Smooth muscle cell (in vitro differentiated cells): Measurements from ENCODE around the gene TMEM184A. TPM values are rescaled to one million over a fixed set of nuclear protein-coding genes. Genes with fewer than 3 reads are reported as not detected.

ENCODE experiments used
- DNase-seq: peaks from one replicate; lab custom pipeline; 2025; ENCODE audit not compliant: unreplicated experiment; lab: John Stamatoyannopoulos, UW
- H2AFZ ChIP-seq: fragments of 200-600 bp; sonication (generic); 2 replicates; pipeline ENCODE4 v1.6.0; 2016; ENCODE audit warnings: antibody characterized with exemption, low read depth, mild to moderate bottlenecking
- H3F3A ChIP-seq: fragments of 200-600 bp; sonication (generic); 2 replicates; pipeline ENCODE4 v1.6.0; 2017; ENCODE audit warnings: antibody characterized with exemption, low read depth
- H3K27ac ChIP-seq: fragments of 200-600 bp; sonication (generic); 2 replicates; pipeline ENCODE4 v1.5.1; 2016; ENCODE audit warnings: low read depth, mild to moderate bottlenecking
- H3K27me3 ChIP-seq: fragments of 200-600 bp; sonication (generic); 2 replicates; pipeline ENCODE4 v1.6.1; 2016; ENCODE audit warnings: low read depth, mild to moderate bottlenecking
- H3K36me3 ChIP-seq: fragments of 200-600 bp; sonication (generic); 2 replicates; pipeline ENCODE4 v1.5.1; 2016; ENCODE audit warnings: low read depth
- H3K4me1 ChIP-seq: fragments of 200-600 bp; sonication (generic); 2 replicates; pipeline ENCODE4 v1.5.1; 2016; ENCODE audit warnings: low read depth
- H3K4me2 ChIP-seq: fragments of 200-600 bp; sonication (generic); 2 replicates; pipeline ENCODE4 v1.6.0; 2016; ENCODE audit warnings: mild to moderate bottlenecking
- H3K4me3 ChIP-seq: fragments of 200-600 bp; sonication (generic); 2 replicates; pipeline ENCODE4 v1.5.1; 2016; ENCODE audit warnings: mild to moderate bottlenecking
- H3K79me2 ChIP-seq: fragments of 200-600 bp; sonication (generic); 2 replicates; pipeline ENCODE4 v1.6.0; 2016; ENCODE audit warnings: low read depth, mild to moderate bottlenecking
- H3K9ac ChIP-seq: fragments of 200-600 bp; sonication (generic); 2 replicates; pipeline ENCODE4 v1.6.0; 2016; ENCODE audit warnings: low read depth
- H3K9me3 ChIP-seq: fragments of 200-600 bp; sonication (generic); replicated peaks from 2 replicates; pipeline ENCODE4 v1.5.1; 2016; ENCODE audit warnings: low read depth
- H4K20me1 ChIP-seq: fragments of 200-600 bp; sonication (generic); 2 replicates; pipeline ENCODE4 v1.6.0; 2016; ENCODE audit warnings: low read depth
- WGBS: methylation state at CpG from one replicate; pipeline ENCODE4 v1.1.7; 2016; ENCODE audit warnings: low lambda C conversion rate; 5-methylcytosine and 5-hydroxymethylcytosine counted together
- polyA plus RNA-seq: library from polyadenylated mRNA; unstranded; fragments of >200 nt; fragmentation: Nextera tagmentation; extraction: Ambion mirVana; gene quantifications from 2 replicates; pipeline ENCODE4 v1.2.1, GENCODE V29; 2016
- total RNA-seq: library from RNA; depleted of rRNA; stranded (reverse); fragments of >200 nt; gene quantifications from 2 replicates; pipeline ENCODE4 v1.2.3, GENCODE V29; 2014
- TF ChIP-seq, protein P1 (sequence below): fragments of 200-600 bp; sonication (generic); IDR thresholded peaks from 2 replicates; pipeline ENCODE4 v1.5.1; 2017; ENCODE audit warnings: borderline replicate concordance, mild to moderate bottlenecking, antibody characterized with exemption; ENCODE audit not compliant: insufficient read depth, poor library complexity, severe bottlenecking

The TMEM184A gene
- total and polyA plus RNA-seq, 2 experiments from 2014 or later: 1.6 to 4.8 TPM

DNA sequence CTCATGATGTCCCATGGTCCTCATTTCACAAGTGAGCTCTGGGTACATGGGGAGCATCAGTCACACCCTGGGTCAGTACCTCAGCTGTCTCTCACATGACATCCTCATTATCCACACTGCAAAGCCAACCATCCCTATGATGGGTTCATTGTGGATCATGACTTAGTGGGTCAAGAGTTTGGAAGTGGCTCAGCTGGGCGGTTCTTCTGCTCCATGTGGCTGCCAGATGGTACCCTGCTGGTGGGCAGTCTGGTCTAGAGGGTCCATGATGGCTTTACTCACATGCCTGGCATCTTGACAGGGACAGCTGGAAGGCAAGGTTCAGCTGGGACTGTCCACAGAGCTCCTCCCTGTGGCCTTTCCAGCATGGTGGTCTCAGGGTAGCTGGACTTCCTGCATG lies 33.0 kb upstream of the TMEM184A start:
- H3K4me1 ChIP-seq: no peaks in the 10 kb centered on the region
- DNase-seq: no peak
- no peaks in the 10 kb centered on the region for H3K36me3 ChIP-seq
- no peak overlapping the region for H3K9ac ChIP-seq
- no peak overlapping the region for H3K27ac ChIP-seq
- H3K4me2 ChIP-seq: no peak overlapping the region
- no peaks in the 10 kb centered on the region for H4K20me1 ChIP-seq
- H3K9me3 ChIP-seq: no peaks in the 10 kb centered on the region
- TF ChIP-seq, protein P1, sequence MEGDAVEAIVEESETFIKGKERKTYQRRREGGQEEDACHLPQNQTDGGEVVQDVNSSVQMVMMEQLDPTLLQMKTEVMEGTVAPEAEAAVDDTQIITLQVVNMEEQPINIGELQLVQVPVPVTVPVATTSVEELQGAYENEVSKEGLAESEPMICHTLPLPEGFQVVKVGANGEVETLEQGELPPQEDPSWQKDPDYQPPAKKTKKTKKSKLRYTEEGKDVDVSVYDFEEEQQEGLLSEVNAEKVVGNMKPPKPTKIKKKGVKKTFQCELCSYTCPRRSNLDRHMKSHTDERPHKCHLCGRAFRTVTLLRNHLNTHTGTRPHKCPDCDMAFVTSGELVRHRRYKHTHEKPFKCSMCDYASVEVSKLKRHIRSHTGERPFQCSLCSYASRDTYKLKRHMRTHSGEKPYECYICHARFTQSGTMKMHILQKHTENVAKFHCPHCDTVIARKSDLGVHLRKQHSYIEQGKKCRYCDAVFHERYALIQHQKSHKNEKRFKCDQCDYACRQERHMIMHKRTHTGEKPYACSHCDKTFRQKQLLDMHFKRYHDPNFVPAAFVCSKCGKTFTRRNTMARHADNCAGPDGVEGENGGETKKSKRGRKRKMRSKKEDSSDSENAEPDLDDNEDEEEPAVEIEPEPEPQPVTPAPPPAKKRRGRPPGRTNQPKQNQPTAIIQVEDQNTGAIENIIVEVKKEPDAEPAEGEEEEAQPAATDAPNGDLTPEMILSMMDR: no peak
- no peak overlapping the region for H3K4me3 ChIP-seq
- no peaks in the 10 kb centered on the region for H3K79me2 ChIP-seq
- 100% methylated on average over 1 of the region's 1 CpG for WGBS
- no peak overlapping the region for H2AFZ ChIP-seq
- no peaks in the 10 kb centered on the region for H3K27me3 ChIP-seq
- no peaks in the 10 kb centered on the region for H3F3A ChIP-seq

DNA sequence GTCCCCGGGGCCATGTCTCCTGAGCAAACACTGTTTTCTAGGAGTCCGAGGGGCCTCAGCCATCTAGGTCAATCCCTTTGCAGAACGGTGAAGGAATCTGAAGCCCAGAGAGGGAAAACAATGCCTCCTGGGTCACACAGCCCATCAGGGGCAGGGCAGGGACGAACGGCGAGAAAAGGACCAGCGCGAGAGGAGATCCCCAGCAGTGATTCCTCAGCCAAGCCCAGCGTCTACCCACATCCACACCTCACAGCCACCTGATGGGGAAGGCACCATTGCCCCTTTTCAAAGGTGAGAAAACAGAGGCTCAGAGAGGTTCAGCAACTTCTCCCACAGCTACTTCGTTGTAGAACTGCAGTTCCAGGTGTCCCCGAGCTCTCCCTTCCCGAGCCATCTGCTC lies 31.7 kb upstream of the TMEM184A start:
- Histone ChIP-seq H3K4me3 (no peak overlapping the region), H3K9ac (no peak overlapping the region), H3K27ac (no peak overlapping the region), H2AFZ (no peak overlapping the region), H3K36me3 (no peaks in the 10 kb centered on the region), H3K9me3 (no peaks in the 10 kb centered on the region), H4K20me1 (no peaks in the 10 kb centered on the region), H3F3A (no peaks in the 10 kb centered on the region), H3K4me2 (no peak overlapping the region), H3K79me2 (no peaks in the 10 kb centered on the region), H3K4me1 (no peaks in the 10 kb centered on the region), H3K27me3 (no peaks in the 10 kb centered on the region)
- DNase-seq: no peak
- WGBS: 91% methylated on average over 12 of the region's 12 CpGs
- TF ChIP-seq, protein P1: no peak

GRCh38 chr7:1586827-1587705 lies 31.1 kb upstream of the TMEM184A start:
- 94% methylated on average over 42 of the region's 42 CpGs for WGBS
- Histone ChIP-seq H3K27me3 (no peaks in the 10 kb centered on the region), H3F3A (no peaks in the 10 kb centered on the region)

More at GRCh38 chr7:1586827-1587705, 31.1 kb upstream of the TMEM184A start:
- DNase-seq: no peak
- no peak overlapping the region for H3K4me3 ChIP-seq
- H3K9ac ChIP-seq: no peak overlapping the region
- no peaks in the 10 kb centered on the region for H3K9me3 ChIP-seq
- no peaks in the 10 kb centered on the region for H4K20me1 ChIP-seq
- H3K36me3 ChIP-seq: no peaks in the 10 kb centered on the region
- TF ChIP-seq, protein P1: no peak
- H3K79me2 ChIP-seq: no peaks in the 10 kb centered on the region
- no peak overlapping the region for H2AFZ ChIP-seq
- H3K4me1 ChIP-seq: no peaks in the 10 kb centered on the region
- no peak overlapping the region for H3K4me2 ChIP-seq
- no peak overlapping the region for H3K27ac ChIP-seq
